NCI-H2029 (cell line): ENCODE data around the gene PRMT1.
A peak's percentile ranks its signal among the peaks of the same experiment; 100 is the strongest.

Experiments used
- DNase-seq: peaks from one replicate; lab custom pipeline; 2025; lab: John Stamatoyannopoulos, UW

Gene PRMT1

GRCh38 chr19:49651029-49651819 lies 25.8 kb upstream of the PRMT1 start:
- no peak for DNase-seq

GRCh38 chr19:49651820-49652550 lies 25.1 kb upstream of the PRMT1 start:
- DNase-seq: no peak

- no peak for DNase-seq
Observed at GRCh38 chr19:49652551-49653465, 24.3 kb upstream of the PRMT1 start.

- DNase-seq: no peak
Observed at GRCh38 chr19:49653466-49653806, 23.6 kb upstream of the PRMT1 start.

GRCh38 chr19:49654581-49654980 lies 22.5 kb upstream of the PRMT1 start:
- DNase-seq: no peak

GRCh38 chr19:49655570-49656455 lies 21.3 kb upstream of the PRMT1 start:
- DNase-seq: no peak

GRCh38 chr19:49656456-49657109 lies 20.5 kb upstream of the PRMT1 start:
- no peak for DNase-seq

- no peak for DNase-seq
Observed at GRCh38 chr19:49657493-49658138, 19.5 kb upstream of the PRMT1 start.

GRCh38 chr19:49658139-49658517 lies 18.9 kb upstream of the PRMT1 start:
- DNase-seq: no peak

- no peak for DNase-seq
Observed at GRCh38 chr19:49658566-49659442, 18.3 kb upstream of the PRMT1 start.

- no peak for DNase-seq
Observed at GRCh38 chr19:49660338-49660961, 16.6 kb upstream of the PRMT1 start.

GRCh38 chr19:49662011-49662410 lies 15.1 kb upstream of the PRMT1 start:
- DNase-seq: no peak

- no peak for DNase-seq
Observed at GRCh38 chr19:49663224-49663623, 13.8 kb upstream of the PRMT1 start.

GRCh38 chr19:49664171-49665035 lies 12.7 kb upstream of the PRMT1 start:
- peak; percentile 91 for DNase-seq

- DNase-seq: no peak
Observed at GRCh38 chr19:49665036-49665350, 12.1 kb upstream of the PRMT1 start.

GRCh38 chr19:49665351-49666119 lies 11.5 kb upstream of the PRMT1 start, which contains the start of the genes BCL2L12 and IRF3:
Gene BCL2L12, plus strand, starts transcription at chr19:49665933. Its CDS starts 760 bp downstream, at chr19:49666693.
Gene IRF3, minus strand, starts transcription at chr19:49665857. Its CDS starts 1,019 bp downstream, at chr19:49664838.
- peak; percentile 89 for DNase-seq

- DNase-seq: no peak
Observed at GRCh38 chr19:49666120-49666444, 11.0 kb upstream of the PRMT1 start.
